Measurements from ENCODE around the gene RELN. TPM values are rescaled to one million over a fixed set of nuclear protein-coding genes. Genes with fewer than 3 reads are reported as not detected.
"Not testable (repeated sequence)": the region's sequence is repeated elsewhere in the genome, so short reads cannot be mapped to it uniquely, and the experiment has no call there.

The RELN gene
- total and polyA plus RNA-seq, 2 experiments from 2014 or later = 3.9 to 22.0 TPM

DNA sequence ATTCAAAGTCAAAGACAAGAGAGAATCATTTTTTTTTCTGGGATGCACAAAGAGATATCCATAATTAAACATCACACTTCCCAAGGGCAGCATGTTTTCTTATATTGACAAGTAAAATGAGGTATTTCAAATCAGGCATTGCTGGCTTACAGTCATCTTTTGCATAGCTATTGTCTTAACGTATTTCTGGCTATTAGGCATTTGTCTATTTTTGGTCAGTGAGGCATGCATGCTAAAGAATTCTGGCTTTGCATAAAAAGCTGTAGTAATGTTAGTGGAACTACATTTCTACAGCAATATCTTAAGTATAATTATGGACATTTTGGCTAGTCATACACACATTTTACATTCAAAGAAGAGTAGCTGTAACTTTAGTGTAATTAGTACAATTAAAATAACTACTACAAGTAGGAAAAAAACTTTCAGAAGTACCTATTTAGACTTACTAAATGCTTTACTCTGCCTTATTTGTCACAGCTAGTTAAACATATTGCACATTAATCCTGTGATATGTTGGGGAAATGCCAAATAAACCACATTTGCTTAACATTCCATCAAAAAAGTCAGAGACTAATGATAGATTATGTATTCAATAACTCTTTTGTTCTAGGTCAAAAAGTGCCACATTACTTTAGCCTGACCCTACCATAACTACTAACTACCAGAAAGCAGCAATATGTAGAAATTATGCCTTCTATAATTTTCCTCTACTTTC lies 76.4 kb downstream of the RELN start:
- Histone ChIP-seq H2AFZ (no peak overlapping the region), H3K27me3 (no peaks in the 10 kb centered on the region), H3K9me2 (replicated peaks; ENCODE audit: insufficient read depth) (no peaks in the 10 kb centered on the region), H3K4me2 (no peak overlapping the region), H3K9me3 (ENCODE audit: low read depth) (no peaks in the 10 kb centered on the region), H3K4me3 (no peak overlapping the region), H3K27ac (no peak overlapping the region), H3K36me3 (replicated peaks; ENCODE audit: insufficient read depth, low read depth) (no peaks in the 10 kb centered on the region), H4K20me1 (ENCODE audit: insufficient read depth, poor library complexity, severe bottlenecking) (no peaks in the 10 kb centered on the region), H3K4me1 (ENCODE audit: insufficient read depth) (no peaks in the 10 kb centered on the region), H3K79me2 (no peaks in the 10 kb centered on the region)
- TF ChIP-seq EZH2phosphoT487 (IDR thresholded peaks at IDR 0.05; ENCODE audit: low read depth, severe bottlenecking, unreplicated experiment) = no peak
- no peak for TF ChIP-seq EZH2 (IDR thresholded peaks at IDR 0.05; ENCODE audit: borderline replicate concordance)
- TF ChIP-seq, protein P1, sequence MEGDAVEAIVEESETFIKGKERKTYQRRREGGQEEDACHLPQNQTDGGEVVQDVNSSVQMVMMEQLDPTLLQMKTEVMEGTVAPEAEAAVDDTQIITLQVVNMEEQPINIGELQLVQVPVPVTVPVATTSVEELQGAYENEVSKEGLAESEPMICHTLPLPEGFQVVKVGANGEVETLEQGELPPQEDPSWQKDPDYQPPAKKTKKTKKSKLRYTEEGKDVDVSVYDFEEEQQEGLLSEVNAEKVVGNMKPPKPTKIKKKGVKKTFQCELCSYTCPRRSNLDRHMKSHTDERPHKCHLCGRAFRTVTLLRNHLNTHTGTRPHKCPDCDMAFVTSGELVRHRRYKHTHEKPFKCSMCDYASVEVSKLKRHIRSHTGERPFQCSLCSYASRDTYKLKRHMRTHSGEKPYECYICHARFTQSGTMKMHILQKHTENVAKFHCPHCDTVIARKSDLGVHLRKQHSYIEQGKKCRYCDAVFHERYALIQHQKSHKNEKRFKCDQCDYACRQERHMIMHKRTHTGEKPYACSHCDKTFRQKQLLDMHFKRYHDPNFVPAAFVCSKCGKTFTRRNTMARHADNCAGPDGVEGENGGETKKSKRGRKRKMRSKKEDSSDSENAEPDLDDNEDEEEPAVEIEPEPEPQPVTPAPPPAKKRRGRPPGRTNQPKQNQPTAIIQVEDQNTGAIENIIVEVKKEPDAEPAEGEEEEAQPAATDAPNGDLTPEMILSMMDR (IDR thresholded peaks at IDR 0.05; ENCODE audit: poor library complexity) = no peak
- WGBS (ENCODE audit: low lambda C conversion rate, missing lambda C conversion rate) = 69% methylated on average over 1 of the region's 1 CpG
- no peak for DNase-seq (ENCODE audit: low spot score)

DNA sequence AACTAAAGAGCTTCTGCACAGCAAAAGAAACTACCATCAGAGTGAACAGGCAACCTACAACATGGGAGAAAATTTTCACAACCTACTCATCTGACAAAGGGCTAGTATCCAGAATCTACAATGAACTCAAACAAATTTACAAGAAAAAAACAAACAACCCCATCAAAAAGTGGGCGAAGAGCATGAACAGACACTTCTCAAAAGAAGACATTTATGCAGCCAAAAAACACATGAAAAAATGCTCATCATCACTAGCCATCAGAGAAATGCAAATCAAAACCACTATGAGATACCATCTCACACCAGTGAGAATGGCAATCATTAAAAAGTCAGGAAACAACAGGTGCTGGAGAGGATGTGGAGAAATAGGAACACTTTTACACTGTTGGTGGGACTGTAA lies 78.4 kb downstream of the RELN start:
- not testable (repeated sequence) for H3K79me2 ChIP-seq; DNase-seq (ENCODE audit: low spot score); H3K9me2 ChIP-seq (replicated peaks; ENCODE audit: insufficient read depth); H3K4me2 ChIP-seq; H3K9me3 ChIP-seq (ENCODE audit: low read depth); H3K27me3 ChIP-seq; H3K4me3 ChIP-seq; H3K4me1 ChIP-seq (ENCODE audit: insufficient read depth); H4K20me1 ChIP-seq (ENCODE audit: insufficient read depth, poor library complexity, severe bottlenecking); H2AFZ ChIP-seq; H3K36me3 ChIP-seq (replicated peaks; ENCODE audit: insufficient read depth, low read depth); H3K27ac ChIP-seq
- WGBS (ENCODE audit: low lambda C conversion rate, missing lambda C conversion rate) = 67% methylated on average over 1 of the region's 1 CpG

DNA sequence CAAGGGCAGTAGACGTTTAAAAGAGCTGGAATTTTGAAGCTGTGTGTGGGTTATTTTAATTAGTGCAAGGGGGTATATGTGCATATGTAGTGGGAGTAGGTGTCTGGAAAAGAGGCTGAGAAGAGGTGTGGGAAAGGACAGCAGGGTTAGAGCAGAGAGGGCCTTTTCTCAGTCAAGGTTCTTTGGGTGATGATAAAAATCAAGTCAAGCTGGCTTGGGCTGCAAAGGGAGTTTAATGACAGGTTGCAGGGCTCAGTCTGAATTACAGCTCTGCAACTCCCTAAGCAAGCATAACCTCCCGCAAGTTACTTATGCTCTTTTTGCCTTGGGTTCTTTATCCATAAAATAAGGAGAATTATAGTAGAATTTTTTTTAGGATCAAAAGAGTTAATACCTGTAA lies 83.5 kb downstream of the RELN start:
- no peaks in the 10 kb centered on the region for H4K20me1 ChIP-seq (ENCODE audit: insufficient read depth, poor library complexity, severe bottlenecking)
- H3K27me3 ChIP-seq = no peaks in the 10 kb centered on the region
- no peaks in the 10 kb centered on the region for H3K79me2 ChIP-seq
- no peaks in the 10 kb centered on the region for H3K36me3 ChIP-seq (replicated peaks; ENCODE audit: insufficient read depth, low read depth)
- H2AFZ ChIP-seq = no peak overlapping the region
- no peaks in the 10 kb centered on the region for H3K9me3 ChIP-seq (ENCODE audit: low read depth)
- H3K27ac ChIP-seq = no peak overlapping the region
- no peak overlapping the region for H3K4me3 ChIP-seq
- 61% methylated on average over 2 of the region's 2 CpGs for WGBS (ENCODE audit: low lambda C conversion rate, missing lambda C conversion rate)
- TF ChIP-seq EZH2 (IDR thresholded peaks at IDR 0.05; ENCODE audit: borderline replicate concordance) (no peak), EZH2phosphoT487 (IDR thresholded peaks at IDR 0.05; ENCODE audit: low read depth, severe bottlenecking, unreplicated experiment) (no peak)
- TF ChIP-seq, protein P1 (IDR thresholded peaks at IDR 0.05; ENCODE audit: poor library complexity) = no peak
- H3K4me1 ChIP-seq (ENCODE audit: insufficient read depth) = no peaks in the 10 kb centered on the region
- no peak for DNase-seq (ENCODE audit: low spot score)
- no peak overlapping the region for H3K4me2 ChIP-seq
- H3K9me2 ChIP-seq (replicated peaks; ENCODE audit: insufficient read depth) = no peaks in the 10 kb centered on the region

DNA sequence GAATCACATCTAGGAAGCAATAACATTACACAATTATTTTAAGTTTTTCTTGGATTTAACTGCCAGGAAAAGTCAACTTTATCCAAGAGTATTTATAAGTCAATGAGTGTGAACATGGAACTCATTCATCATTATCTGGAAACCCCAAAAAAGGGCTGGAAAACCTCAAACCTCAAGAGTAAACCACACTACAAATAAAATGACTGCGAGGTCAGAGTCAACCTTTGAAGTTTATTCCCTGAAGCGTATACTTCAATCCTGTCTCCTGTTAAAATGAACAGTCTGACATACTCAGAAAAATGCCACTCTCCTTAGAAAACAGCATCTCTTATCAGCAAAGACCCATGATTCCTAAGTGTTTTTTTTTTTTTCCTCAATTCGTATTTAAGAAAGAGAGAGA lies 86.5 kb downstream of the RELN start:
- Histone ChIP-seq H3K9me2 (replicated peaks; ENCODE audit: insufficient read depth) (no peaks in the 10 kb centered on the region), H4K20me1 (ENCODE audit: insufficient read depth, poor library complexity, severe bottlenecking) (no peaks in the 10 kb centered on the region), H3K9me3 (ENCODE audit: low read depth) (no peaks in the 10 kb centered on the region), H2AFZ (no peak overlapping the region), H3K36me3 (replicated peaks; ENCODE audit: insufficient read depth, low read depth) (no peaks in the 10 kb centered on the region), H3K4me2 (no peak overlapping the region), H3K27ac (no peak overlapping the region), H3K79me2 (no peaks in the 10 kb centered on the region), H3K27me3 (no peaks in the 10 kb centered on the region), H3K4me3 (no peak overlapping the region), H3K4me1 (ENCODE audit: insufficient read depth) (no peaks in the 10 kb centered on the region)
- TF ChIP-seq EZH2 (IDR thresholded peaks at IDR 0.05; ENCODE audit: borderline replicate concordance) (no peak), EZH2phosphoT487 (IDR thresholded peaks at IDR 0.05; ENCODE audit: low read depth, severe bottlenecking, unreplicated experiment) (no peak)
- TF ChIP-seq, protein P1 (IDR thresholded peaks at IDR 0.05; ENCODE audit: poor library complexity) = no peak
- 31% methylated on average over 3 of the region's 3 CpGs for WGBS (ENCODE audit: low lambda C conversion rate, missing lambda C conversion rate)
- DNase-seq (ENCODE audit: low spot score) = no peak

DNA sequence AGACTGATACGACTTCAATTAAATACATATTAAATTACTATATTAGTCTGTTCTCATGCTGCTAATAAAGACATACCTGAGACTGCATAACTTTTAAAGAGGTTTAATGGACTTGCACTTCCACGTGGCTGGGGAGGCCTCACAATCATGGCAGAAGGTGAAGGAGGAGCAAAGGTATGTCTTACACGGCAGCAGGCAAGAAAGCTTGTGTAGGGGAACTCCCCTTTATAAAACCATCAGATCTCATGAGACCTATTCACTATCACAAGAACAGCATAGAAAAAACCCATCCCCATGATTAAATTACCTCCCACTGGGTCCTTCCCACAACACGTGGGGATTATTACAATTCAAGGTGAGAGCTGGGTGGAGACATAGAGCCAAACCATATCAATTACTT lies 92.6 kb downstream of the RELN start:
- WGBS (ENCODE audit: low lambda C conversion rate, missing lambda C conversion rate) = 82% methylated on average over 4 of the region's 4 CpGs
- not testable (repeated sequence) for H3K36me3 ChIP-seq (replicated peaks; ENCODE audit: insufficient read depth, low read depth); H2AFZ ChIP-seq; H4K20me1 ChIP-seq (ENCODE audit: insufficient read depth, poor library complexity, severe bottlenecking); H3K27ac ChIP-seq; H3K79me2 ChIP-seq; H3K4me2 ChIP-seq; H3K9me2 ChIP-seq (replicated peaks; ENCODE audit: insufficient read depth); H3K27me3 ChIP-seq; H3K9me3 ChIP-seq (ENCODE audit: low read depth); H3K4me3 ChIP-seq; DNase-seq (ENCODE audit: low spot score); H3K4me1 ChIP-seq (ENCODE audit: insufficient read depth)

All from hepatocyte (in vitro differentiated cells).